Activated T-helper 1 cell treated with Interleukin-2 at 50 U/mL for 16 hours (primary cell): Measurements from ENCODE around the gene CPT1B.
"Not testable (repeated sequence)": the region's sequence is repeated elsewhere in the genome, so short reads cannot be mapped to it uniquely, and the experiment has no call there.

ENCODE experiments used
- DNase-seq: peaks from one replicate; pipeline ENCODE4 v3.0.0-alpha.2; 2020; ENCODE audit warnings: low read depth

CPT1B gene

DNA sequence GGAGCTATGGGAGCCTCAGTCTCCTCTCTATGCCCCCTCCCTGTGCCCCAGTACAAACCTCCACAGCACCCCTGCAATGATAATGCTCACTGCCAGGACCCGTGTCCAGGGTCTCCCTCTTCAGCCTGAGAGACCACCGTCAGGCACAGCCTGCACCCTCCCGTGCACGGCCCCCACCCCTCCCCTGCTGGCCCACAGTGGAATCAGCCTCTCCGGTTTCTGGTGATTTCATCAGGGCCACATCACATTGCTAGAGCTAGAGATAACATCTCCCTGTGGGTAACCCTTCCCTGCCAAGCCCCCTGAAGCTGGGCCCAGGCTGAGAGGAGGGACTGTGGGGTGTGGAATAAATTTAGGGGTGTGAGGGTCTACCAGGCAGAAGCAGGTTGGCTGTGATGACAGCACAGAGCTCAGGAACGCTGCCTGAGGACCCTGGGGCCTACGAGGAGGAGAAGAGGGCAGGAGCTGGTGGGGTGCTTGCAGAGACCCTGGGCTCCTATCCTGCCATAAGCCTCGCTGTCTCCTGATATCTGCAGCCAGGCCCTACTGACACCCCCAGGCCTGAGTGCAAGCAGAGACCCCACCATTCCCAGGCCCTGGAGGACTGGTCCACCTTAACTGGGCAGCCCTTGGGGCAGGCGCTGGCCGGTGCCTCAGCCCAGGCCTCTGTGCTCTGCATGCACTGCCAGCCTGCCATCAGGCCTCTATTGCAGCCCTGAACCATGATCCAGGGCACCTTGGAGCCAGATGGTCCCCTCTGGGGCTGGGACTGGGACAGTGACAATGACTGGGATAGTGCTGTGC, 32.5 kb downstream of the CPT1B start, which contains the start of gene KLHDC7B:
TSS of gene KLHDC7B (plus strand) at position 378 of the 804 bp plus-strand sequence. CDS start at position 723, 345 bp downstream.
- DNase-seq, result no peak

- no peak for DNase-seq
These were observed 33.4 kb downstream of the CPT1B start for GRCh38 chr22:50544746-50545253.

DNA sequence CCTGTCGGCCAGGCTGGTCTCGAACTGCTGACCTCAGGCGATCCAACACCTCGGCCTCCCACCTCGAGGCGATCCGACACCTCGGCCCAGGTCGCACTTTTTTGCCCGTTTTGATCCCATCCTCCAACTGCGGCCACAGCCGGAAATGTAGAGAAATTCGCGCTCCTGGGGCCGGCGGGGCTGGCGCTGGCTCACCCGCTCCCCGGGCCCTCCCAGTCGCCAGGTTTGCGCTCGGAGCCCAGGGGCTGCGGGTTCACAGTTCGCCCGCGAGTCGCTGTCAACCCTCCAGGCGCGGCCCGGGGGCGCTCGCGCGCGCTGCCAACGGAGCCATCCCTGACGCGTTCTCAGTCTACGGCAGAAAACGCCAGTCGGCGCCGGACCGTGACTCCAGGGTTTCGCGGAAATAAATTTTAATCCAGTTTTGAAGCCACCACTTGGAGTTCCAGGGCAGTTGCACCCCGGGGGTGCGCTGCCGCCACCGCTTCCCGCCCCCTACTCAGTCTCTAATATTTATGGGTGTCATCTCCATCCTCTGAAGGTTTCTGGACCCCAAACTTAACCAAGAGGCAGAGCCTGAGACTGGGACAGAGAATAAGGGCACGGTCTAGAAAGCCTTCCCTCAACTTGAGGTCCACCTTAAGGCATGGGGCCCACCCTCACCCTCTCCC, 34.0 kb downstream of the CPT1B start:
- peak; percentile 72 for DNase-seq

GRCh38 chr22:50542416-50542927, 35.8 kb downstream of the CPT1B start:
- DNase-seq, result no peak

- DNase-seq, result not testable (repeated sequence)
These were observed 36.6 kb downstream of the CPT1B start for GRCh38 chr22:50541667-50542026.

- no peak for DNase-seq
These were observed 37.8 kb downstream of the CPT1B start for GRCh38 chr22:50540381-50540780.

DNA sequence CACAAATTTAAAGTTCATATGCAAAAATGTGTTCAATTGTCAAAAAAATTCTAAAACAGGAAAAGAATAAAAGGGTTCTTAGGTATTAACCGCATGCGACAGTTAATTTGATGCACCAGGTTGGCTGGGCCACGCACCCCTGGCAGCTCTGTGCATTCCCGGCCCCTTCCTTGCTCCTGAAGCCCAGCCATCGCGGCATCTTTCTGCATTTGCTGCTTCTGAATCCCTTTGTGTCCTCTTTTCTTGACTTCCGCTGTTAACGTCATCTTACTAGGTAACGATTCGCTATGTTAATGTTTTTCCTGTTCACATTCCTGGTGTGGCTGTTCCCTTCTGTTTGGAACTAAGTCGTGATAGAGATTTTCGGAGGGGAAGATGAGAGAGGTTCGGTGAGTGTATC, 40.5 kb downstream of the CPT1B start:
- no peak for DNase-seq

- DNase-seq, result no peak
These were observed 42.0 kb downstream of the CPT1B start for GRCh38 chr22:50536226-50536625.

DNA sequence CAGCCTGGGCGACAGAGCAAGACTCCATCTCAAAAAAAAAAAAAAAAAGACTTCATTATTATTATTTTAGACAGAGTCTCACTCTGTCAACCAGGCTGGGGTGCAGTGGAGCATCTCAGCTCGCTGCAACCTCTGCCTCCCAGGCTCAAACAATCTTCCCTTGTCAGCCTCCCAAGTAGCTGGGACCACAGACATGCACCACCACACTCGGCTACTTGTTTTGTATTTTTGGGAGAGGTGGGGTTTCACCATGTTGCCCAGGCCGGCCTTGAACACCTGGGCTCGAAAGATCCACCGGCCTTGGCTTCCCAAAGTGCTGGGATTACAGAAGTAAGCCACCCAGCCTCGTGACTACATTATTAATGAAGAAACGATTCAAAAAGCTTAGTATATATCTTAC, 43.1 kb downstream of the CPT1B start:
- no peak for DNase-seq

- DNase-seq, result not testable (repeated sequence)
These were observed 44.1 kb downstream of the CPT1B start for GRCh38 chr22:50533856-50534711.

DNA sequence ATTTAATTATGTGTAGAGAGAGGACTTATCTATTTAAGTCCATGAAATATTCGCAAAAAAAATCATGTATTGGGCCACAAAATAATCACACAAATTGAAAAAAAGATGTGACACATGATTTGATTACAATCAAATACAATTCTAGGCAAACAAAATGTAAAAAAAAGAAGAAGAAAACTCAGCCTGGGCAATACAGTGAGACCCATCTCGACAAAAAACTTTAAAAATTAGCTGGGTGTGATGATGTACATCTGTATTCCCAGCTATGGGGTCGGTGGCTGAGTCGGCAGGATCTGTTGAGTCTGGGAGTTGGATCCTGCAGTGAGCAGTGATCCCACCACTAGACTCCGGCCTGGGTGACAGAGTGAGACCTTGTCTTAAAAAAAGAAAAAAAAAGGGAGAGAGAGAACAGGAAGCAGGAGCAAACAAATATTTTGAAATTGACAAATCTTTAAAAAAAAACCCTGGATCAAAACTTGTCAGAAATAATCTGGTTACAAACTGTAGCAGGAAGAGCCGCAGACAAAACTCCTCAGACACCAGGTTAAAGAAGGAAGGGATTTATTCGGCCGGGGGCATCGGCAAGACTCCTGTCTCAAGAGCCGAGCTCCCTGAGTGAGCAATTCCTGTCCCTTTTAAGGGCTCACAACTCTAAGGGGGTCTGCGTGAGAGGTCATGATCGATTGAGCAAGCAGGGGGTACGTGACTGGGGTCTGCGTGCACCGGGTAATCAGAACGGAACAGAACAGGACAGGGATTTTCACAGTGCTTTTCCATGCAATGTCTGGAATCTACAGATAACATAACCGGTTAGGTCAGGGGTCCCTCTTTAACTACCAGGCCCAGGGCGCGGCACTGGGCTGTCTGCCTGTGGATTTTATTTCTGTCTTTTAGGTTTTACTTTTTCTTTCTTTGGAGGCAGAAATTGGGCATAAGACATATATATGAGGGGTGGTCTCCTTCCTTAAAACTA, 45.1 kb downstream of the CPT1B start:
- no peak for DNase-seq

GRCh38 chr22:50531962-50532674, 46.1 kb downstream of the CPT1B start:
- DNase-seq, result no peak

DNA sequence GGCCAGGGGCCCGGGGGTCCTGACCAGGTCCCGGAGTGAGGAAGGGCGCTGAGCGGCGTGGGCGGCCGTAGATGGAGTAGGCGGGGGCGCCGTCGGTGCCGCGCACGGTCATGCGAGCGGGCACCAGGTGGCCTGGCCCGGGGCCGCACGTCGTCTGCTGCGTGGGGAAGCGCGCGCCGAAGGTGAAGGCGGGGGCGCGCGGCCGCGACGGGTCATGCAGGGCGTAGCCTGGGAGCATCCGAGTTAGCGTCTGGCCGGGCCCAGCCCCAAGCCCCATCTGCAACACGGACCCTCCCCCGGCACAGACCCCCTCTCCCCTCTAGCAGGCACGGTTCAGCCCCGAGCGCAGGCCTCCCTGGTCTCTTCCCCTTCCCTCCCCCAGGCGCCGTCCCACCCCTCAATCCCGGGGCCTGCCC, 46.7 kb downstream of the CPT1B start:
- no peak for DNase-seq

DNA sequence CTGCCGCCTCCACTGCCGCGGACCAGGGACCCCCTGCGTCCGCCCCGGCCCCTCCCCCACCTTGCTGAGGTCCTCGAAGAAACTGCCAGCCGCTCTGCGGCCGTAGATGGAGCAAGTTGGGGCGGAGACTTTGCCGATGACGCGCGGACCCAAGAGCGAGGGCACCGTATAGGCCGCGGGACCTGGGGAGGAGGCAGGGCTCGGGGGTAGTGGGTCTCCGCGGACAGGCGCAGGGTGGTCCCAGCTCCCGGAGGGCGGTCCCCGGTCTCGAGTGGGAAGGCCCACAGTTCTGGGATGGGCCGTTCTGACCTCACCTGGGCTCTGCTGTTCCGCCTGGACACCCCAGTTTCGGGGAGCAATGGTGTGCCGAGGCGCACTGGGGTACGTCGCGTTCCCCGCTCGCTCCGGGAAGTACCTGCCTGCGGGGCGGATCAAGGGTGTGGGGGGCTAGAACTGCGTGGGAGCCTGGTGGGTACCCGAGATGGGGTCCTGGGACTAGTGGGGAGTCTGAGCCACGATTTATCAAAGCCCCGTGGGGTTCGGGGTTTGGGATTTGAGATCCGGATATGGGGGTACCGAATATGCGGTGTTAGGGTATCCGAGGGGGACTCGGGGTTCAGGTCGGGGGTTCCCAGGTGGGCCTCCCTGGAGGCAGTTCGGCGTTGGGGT, 47.2 kb downstream of the CPT1B start:
- peak; percentile 56 for DNase-seq

DNA sequence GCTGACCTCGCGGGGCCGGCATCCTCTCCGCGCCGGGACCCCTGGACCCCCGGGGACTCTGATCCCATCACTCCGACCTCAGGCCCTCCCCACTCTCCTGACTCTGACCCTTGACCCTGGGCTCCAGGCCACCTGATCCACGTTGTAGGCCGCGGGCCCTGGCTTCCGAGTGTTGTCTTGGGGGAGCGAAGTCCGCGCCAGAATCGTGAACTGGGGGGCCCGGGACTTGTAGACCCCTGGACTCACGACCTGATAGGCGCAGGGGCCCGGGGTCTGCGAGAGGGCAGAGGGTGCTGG, 47.7 kb downstream of the CPT1B start:
- DNase-seq, result no peak

GRCh38 chr22:50529897-50530579, 48.2 kb downstream of the CPT1B start, which contains the start of gene TYMP:
TSS of gene TYMP (minus strand) at chr22:50530012. CDS start at chr22:50529709, 303 bp downstream.
- peak; percentile 55 for DNase-seq

- DNase-seq, result no peak
These were observed 48.8 kb downstream of the CPT1B start for GRCh38 chr22:50529416-50529896.

- DNase-seq, result no peak
These were observed 49.4 kb downstream of the CPT1B start for GRCh38 chr22:50528682-50529415.
